HS-5 (cell line): ENCODE measurements around the gene HEATR3.

Experiments
- DNase-seq: peaks from one replicate; pipeline ENCODE4 v3.0.0-alpha.2; 2012; ENCODE audit warnings: low read depth

Gene HEATR3

GRCh38 chr16:50058091-50058771 is 7.5 kb upstream of the HEATR3 start:
- DNase-seq: no peak

- DNase-seq: no peak
These were observed 6.7 kb upstream of the HEATR3 start for GRCh38 chr16:50059111-50059510.

DNA sequence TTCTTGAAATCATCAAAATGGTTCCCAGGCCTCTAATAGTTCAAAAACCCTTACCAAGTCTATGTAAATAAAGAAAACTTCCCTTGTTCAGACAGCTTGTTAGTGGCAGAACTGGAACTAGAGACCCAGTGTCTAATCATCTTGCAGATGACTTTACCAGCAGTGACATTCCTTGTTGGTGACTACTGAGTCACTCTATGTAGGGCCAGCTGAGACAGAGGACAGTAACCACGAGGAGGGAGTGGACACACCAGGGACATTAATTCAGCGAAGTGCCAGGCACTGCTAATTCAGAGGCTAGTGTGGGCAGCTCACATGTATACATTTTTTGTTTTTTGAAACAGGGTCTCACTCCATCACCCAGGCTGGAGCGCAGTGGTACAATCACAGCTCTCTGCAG is 6.1 kb upstream of the HEATR3 start:
- no peak for DNase-seq

- no peak for DNase-seq
These were observed 4.4 kb upstream of the HEATR3 start for GRCh38 chr16:50061326-50061725.

DNA sequence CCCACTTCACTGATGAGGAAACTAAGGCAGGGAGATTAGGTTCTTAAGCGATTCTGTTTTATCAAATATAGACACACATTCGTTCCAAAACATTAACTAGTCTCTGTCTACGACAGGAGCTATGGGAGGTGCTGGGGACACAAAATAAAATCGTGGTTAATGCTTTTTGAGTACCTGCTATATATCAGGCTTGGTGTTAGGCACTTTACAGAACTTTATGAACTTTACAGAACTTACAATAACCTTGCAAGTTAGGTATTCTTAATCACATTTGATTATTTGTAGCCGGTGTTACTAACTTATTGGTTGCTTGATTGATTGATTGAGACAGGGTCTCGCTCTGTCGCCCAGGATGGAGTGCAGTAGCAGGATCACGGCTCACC is 538 bp upstream of the HEATR3 start:
- no peak for DNase-seq

GRCh38 chr16:50066482-50067289 is 916 bp downstream of the HEATR3 start:
- no peak for DNase-seq

GRCh38 chr16:50067290-50067853 is 1.6 kb downstream of the HEATR3 start:
- no peak for DNase-seq

GRCh38 chr16:50068550-50068949 is 2.8 kb downstream of the HEATR3 start:
- DNase-seq: no peak

DNA sequence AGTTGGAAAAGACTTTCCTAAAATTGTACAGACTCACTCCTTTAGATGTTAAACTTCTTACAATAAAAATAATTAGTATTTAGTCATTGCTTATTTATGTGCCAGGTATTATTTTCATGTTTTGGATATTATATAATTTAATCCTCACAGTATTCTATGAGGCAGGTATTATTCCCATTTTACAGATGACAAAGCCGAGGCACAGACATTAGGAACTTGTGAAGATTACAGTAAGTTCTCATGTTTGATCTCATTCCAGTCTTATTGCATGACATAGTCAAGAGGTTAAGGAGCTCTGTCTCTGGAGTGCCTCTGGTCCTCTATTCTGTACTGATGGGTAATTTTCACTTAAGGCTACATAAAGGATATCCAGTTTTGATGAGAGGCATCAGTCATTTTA is 3.3 kb downstream of the HEATR3 start:
- no peak for DNase-seq

GRCh38 chr16:50071075-50071671 is 5.4 kb downstream of the HEATR3 start:
- DNase-seq: no peak

- no peak for DNase-seq
These were observed 7.0 kb downstream of the HEATR3 start for GRCh38 chr16:50072730-50073129.

DNA sequence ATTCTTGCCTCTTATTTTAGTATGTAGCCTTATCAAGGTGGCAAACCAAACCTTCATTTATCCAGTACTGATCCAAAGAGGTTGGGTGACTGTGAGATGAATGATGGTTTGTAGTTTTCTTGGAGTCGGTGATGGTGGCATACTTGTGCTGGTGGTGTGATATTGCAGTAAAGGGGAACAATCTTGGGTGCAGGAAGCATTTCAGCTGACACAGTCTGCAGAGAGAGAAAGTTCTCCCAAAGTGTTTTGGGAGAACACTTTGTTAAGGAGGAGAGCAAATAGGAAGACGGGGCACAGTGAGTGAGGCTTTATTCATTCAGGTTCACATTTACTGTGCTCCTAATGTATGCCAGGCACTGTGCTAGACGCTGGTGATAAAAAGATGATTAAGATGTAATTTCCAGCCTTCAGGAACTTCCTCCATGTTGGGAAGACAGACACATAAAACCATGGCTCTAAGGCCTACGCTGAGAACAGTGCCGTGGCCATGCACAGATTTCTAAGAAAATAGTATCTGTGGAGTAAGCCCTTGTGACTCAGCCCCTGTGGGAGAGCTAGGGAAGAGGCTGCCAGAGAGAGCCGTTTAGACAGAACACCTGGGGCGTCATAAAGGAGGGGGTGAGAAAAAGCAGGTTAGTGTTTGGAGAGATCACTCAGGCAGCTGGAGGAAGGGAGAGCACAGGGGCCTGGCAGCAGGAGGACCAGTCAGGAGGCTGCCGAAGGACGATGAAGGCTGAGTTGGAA is 13.8 kb downstream of the HEATR3 start:
- no peak for DNase-seq

DNA sequence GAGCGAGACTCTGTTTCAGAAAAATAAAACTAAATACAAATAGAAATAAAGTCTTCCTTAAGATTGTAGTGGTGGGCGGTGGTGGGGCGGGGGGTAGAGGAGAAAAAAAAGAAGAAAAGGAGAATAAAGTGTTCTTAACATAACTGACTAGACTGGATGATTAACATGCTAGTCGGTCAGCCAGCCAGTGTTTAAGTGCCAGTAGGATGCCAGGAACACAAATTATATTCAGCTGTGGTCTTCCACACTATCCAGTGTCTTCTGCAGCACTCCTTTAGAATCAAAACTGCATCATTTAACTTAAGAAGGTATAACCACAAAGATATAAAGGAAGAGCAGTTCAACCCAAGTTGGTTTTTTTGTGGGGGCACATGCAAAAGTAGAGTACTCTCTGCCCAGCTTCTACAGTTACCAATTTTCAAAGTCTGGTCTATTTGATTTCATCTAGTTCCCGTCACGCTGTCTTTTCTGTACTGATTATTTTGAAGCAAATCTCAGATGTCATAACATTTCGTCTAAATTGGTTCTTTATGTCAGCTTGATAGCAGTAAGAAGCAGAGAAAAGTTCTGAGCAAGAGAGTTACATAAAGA is 15.8 kb downstream of the HEATR3 start:
- no peak for DNase-seq

DNA sequence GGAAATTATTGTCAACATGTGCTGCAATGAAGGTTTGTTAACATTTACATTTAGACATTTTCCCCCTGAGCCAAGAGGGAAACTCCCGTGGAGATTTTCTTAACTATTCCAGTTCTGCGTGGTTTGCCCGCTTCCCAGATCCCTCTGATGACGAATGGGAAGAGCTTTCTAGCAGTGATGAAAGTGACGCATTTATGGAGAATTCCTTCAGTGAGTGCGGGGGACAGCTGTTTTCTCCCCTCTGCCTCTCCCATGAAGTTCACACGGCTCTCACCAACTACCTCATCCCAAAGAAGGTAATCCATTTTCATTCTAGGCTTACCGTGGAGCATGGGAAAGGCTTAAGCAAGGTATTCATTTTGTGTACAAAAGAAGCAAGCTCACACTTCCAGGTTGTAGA is 18.2 kb downstream of the HEATR3 start:
- DNase-seq: no peak

- DNase-seq: no peak
These were observed 20.4 kb downstream of the HEATR3 start for GRCh38 chr16:50086176-50086575.

DNA sequence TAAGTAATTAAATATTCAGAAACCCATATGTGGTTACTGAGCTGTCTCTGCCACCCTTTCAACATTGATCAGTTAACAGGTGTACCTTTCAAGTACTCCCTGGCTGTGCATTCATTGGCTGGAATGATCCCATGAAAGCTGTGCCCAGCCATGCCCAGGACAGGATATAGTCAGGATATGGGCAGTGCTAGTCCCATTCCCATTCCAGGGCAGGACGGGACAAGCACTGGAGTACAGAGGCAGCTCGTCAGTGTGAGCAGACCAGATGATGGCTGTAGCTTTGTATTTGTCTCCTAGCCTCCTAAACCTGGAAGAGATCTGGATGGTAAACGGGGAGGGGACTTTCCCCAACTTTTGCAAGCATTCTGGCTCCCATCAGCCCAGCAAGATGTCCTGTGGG is 22.5 kb downstream of the HEATR3 start:
- no peak for DNase-seq

DNA sequence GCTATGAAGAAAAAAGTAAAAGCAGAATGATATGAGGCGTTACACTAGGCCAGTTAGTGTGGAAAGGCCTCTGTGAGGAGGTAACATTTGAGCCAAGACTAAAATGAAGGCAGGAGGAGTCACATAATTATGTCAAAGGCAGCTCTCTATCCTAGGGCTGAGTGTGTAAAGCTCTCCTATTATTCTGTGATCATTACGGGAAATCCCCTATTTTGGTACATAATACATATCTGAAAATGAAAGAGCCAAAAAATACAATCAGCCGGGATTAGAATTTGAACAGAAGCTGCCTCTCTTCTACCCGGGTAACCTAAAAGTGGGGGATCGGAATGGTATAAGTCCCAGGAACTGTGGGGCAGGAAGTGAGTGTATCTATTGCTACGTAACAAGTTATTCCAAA is 27.1 kb downstream of the HEATR3 start:
- DNase-seq: no peak

GRCh38 chr16:50093607-50094539 is 28.1 kb downstream of the HEATR3 start:
- no peak for DNase-seq

GRCh38 chr16:50096791-50097190 is 31.0 kb downstream of the HEATR3 start:
- DNase-seq: peak; percentile 48

- DNase-seq: no peak
These were observed 34.3 kb downstream of the HEATR3 start for GRCh38 chr16:50099957-50100648.
